Gastrocnemius medialis (tissue), 4 donors: Measurements from ENCODE around the gene NTNG1. TPM values are rescaled to one million over a fixed set of nuclear protein-coding genes. Genes with fewer than 3 reads are reported as not detected.

ENCODE experiments used
- ATAC-seq, 2 donors: fragments of 150-250 bp; one replicate each; pipeline ENCODE4 v1.9.1; 2016
- DNase-seq, 2 donors: peaks; one replicate each; pipeline ENCODE4 v3.0.0-alpha.2; 2019
- H3K27ac ChIP-seq, 4 donors: fragments of 200-600 bp; sonication (generic); 1 replicate in 1 of 4; 2 replicates in 3 of 4; pipeline ENCODE4 v1.5.1; 2016 to 2018; ENCODE audit warnings: mild to moderate bottlenecking in 2 of 4, moderate library complexity in 1 of 4
- H3K27me3 ChIP-seq, 3 donors: fragments of 200-600 bp; sonication (generic) in 2 of 3; 1 replicate in 1 of 3; 2 replicates in 2 of 3; pipeline versions ENCODE4 v1.5.1 to v1.6.0; 2016 to 2019; ENCODE audit warnings: mild to moderate bottlenecking in 1 of 3, moderate library complexity in 1 of 3
- H3K36me3 ChIP-seq, 2 donors: fragments of 200-600 bp; sonication (generic) in 1 of 2; one replicate each; pipeline ENCODE4 v1.5.1; 2017 to 2018
- H3K4me1 ChIP-seq, 2 donors: fragments of 200-600 bp; sonication (generic) in 1 of 2; one replicate each; pipeline ENCODE4 v1.5.1; 2016 to 2017; ENCODE audit warnings: mild to moderate bottlenecking in 2 of 2
- H3K4me3 ChIP-seq, 4 donors: fragments of 200-600 bp; sonication (generic) in 3 of 4; 1 replicate in 1 of 4; 2 replicates in 3 of 4; pipeline ENCODE4 v1.5.1; 2016 to 2019; ENCODE audit warnings: mild to moderate bottlenecking in 2 of 4
- H3K9me3 ChIP-seq, 3 donors: fragments of 200-600 bp; sonication (generic) in 2 of 3; 1 replicate in 1 of 3; 2 replicates in 2 of 3; pipeline ENCODE4 v1.5.1; 2016 to 2019
- POLR2A ChIP-seq, 2 donors: fragments of 450-650 bp; IDR thresholded peaks; one replicate each; pipeline ENCODE4 v1.6.1; 2017; ENCODE audit warnings: antibody characterized with exemption in 2 of 2, mild to moderate bottlenecking in 2 of 2, moderate library complexity in 2 of 2
- in situ Hi-C, 4 donors: fragments of 200-750 bp; cut with MboI; loops; one replicate each; pipeline versions ENCODE4 v1.15.0 to v1.8.0; 2017; ENCODE audit warnings: low sequenced_read_pairs in 4 of 4
- intact Hi-C: fragments of 100-400 bp; cut with DNase I; formaldehyde crosslinking; loops from one replicate; pipeline ENCODE4 v1.15.1; 2023; ENCODE audit warnings: low total_unique reads
- total RNA-seq, 4 donors: library from RNA; depleted of rRNA; stranded (reverse); fragments of >200 nt; gene quantifications; one replicate each; pipeline versions ENCODE4 v1.1.0 to v1.2.3, GENCODE V29; 2016
- TF ChIP-seq, protein P1 (sequence below), 5 experiments: fragments of 450-650 bp in 3 of 5; fragments of 200-600 bp in 2 of 5; sonication (generic) in 2 of 5; IDR thresholded peaks in 4 of 5; conservative IDR thresholded peaks in 1 of 5; 1 replicate in 4 of 5; 2 replicates in 1 of 5; pipeline ENCODE4 v1.5.1; 2016 to 2019; ENCODE audit warnings: antibody characterized with exemption in 5 of 5, mild to moderate bottlenecking in 3 of 5, moderate library complexity in 3 of 5

NTNG1 gene
- total RNA-seq, 4 donors from 2014 or later, result not detected

DNA sequence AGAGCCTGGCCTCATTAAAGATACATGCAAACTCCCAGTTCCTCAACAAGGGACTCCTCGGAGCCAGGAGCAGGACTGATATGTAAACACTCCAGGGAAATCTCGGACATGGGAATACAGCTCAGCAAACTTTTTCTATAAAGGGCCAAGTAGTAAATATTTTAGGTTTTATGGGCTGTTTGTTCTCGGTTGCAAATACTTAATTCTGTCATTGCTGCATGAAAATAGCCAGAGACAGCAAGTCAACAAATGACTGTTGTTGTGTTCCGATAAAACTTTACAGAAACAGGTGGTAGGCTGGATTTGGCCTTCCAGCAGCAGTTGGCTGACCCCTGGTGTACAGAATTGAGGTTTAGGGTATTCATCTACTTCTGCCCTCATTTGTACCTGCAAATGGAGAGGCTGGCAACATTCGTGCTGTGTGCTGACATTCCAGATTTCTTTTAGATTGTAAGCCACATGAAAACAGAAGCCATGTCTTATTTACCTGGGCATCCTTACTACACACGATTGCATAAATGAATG is 360.3 kb downstream of the NTNG1 start:
- in situ Hi-C loops, result no loop called here
- H3K27ac ChIP-seq, result no peak overlapping the region
- H3K36me3 ChIP-seq, result no peaks in the 10 kb centered on the region
- no peak for DNase-seq
- no peaks in the 10 kb centered on the region for H3K4me1 ChIP-seq
- TF ChIP-seq POLR2A (IDR thresholded peaks at IDR 0.05), result no peak
- TF ChIP-seq, protein P1, sequence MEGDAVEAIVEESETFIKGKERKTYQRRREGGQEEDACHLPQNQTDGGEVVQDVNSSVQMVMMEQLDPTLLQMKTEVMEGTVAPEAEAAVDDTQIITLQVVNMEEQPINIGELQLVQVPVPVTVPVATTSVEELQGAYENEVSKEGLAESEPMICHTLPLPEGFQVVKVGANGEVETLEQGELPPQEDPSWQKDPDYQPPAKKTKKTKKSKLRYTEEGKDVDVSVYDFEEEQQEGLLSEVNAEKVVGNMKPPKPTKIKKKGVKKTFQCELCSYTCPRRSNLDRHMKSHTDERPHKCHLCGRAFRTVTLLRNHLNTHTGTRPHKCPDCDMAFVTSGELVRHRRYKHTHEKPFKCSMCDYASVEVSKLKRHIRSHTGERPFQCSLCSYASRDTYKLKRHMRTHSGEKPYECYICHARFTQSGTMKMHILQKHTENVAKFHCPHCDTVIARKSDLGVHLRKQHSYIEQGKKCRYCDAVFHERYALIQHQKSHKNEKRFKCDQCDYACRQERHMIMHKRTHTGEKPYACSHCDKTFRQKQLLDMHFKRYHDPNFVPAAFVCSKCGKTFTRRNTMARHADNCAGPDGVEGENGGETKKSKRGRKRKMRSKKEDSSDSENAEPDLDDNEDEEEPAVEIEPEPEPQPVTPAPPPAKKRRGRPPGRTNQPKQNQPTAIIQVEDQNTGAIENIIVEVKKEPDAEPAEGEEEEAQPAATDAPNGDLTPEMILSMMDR (IDR thresholded peaks at IDR 0.05 in 4 of 5, conservative IDR thresholded peaks at IDR 0.05 in 1 of 5), result no peak
- H3K27me3 ChIP-seq, result no peaks in the 10 kb centered on the region
- intact Hi-C loops, result no loop called here
- H3K9me3 ChIP-seq, result no peaks in the 10 kb centered on the region
- H3K4me3 ChIP-seq, result no peak overlapping the region
- no peak for ATAC-seq

DNA sequence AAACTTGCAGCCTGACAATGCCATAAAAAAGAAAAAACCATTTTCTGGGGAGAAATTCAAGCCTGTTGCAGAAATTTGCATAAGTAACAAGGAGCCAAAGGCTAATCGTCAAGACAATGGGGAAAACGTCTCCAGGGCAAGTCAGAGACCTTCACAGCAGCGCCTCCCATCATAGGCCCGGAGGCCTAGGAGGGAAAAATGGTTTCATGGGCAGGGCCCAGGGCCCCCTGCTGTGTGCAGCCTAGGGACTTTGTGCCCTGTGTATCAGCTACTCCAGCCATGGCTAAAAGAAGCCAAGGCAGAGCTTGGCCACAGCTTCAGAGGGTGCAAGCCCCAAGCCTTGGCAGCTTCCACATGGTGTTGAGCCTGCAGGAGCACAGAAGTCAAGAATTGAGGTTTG is 369.5 kb downstream of the NTNG1 start:
- TF ChIP-seq, protein P1 (IDR thresholded peaks at IDR 0.05 in 4 of 5, conservative IDR thresholded peaks at IDR 0.05 in 1 of 5), result no peak
- no peak for TF ChIP-seq POLR2A (IDR thresholded peaks at IDR 0.05)
- no peaks in the 10 kb centered on the region for H3K4me1 ChIP-seq
- H3K9me3 ChIP-seq, result no peaks in the 10 kb centered on the region
- no peaks in the 10 kb centered on the region for H3K36me3 ChIP-seq
- in situ Hi-C loops (no loop called here), intact Hi-C loops (no loop called here)
- no peak overlapping the region for H3K4me3 ChIP-seq
- no peaks in the 10 kb centered on the region for H3K27me3 ChIP-seq
- no peak for ATAC-seq
- DNase-seq, result no peak
- H3K27ac ChIP-seq, result no peak overlapping the region

DNA sequence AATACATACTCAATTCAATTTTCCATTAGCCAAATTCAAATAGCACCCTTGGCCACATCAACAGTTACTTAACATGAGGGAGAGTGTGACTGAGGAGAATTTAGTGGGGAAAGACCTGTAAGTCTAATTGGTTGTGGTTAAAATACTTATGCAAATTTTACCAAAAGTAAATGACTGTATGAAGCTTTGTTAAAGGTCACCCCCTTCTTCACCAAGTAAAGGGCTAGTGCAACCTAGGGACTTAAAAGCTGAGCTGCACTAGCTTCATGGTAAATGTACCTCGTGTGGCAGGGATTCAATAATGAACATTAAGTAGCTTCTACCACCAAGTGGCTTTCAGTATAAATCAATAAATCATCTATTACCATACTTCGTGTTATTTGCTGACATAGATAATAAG is 372.0 kb downstream of the NTNG1 start:
- DNase-seq (no peak), ATAC-seq (no peak)
- in situ Hi-C loops (no loop called here), intact Hi-C loops (no loop called here)
- Histone ChIP-seq H3K4me1 (no peaks in the 10 kb centered on the region), H3K9me3 (no peaks in the 10 kb centered on the region), H3K27ac (no peak overlapping the region), H3K4me3 (no peak overlapping the region), H3K36me3 (no peaks in the 10 kb centered on the region), H3K27me3 (no peaks in the 10 kb centered on the region)
- no peak for TF ChIP-seq POLR2A (IDR thresholded peaks at IDR 0.05)
- TF ChIP-seq, protein P1 (IDR thresholded peaks at IDR 0.05 in 4 of 5, conservative IDR thresholded peaks at IDR 0.05 in 1 of 5), result no peak

DNA sequence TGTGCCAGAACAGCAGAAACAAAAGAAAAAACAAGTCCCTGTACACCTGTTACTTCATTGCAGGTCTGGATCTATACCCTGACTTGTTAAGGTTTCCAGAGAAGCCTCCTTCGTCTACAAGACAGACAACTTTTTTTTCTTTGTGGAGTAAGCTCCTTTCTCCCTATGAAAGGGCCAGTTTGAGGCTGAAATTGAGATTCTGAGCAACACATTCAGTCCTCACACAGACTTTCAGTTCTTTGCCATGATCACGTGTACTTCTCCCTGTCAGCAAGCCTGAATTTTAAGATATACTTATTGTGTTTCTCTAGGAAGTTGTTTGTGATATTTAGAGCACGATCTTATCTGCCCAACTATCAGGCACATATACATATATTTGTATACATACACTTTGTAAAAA is 374.0 kb downstream of the NTNG1 start:
- no peak for DNase-seq
- Histone ChIP-seq H3K36me3 (no peaks in the 10 kb centered on the region), H3K4me1 (no peaks in the 10 kb centered on the region), H3K27me3 (no peaks in the 10 kb centered on the region), H3K4me3 (no peak overlapping the region), H3K27ac (no peak overlapping the region), H3K9me3 (no peaks in the 10 kb centered on the region)
- no peak for ATAC-seq
- intact Hi-C loops, result no loop called here
- in situ Hi-C loops, result no loop called here
- no peak for TF ChIP-seq POLR2A (IDR thresholded peaks at IDR 0.05)
- TF ChIP-seq, protein P1 (IDR thresholded peaks at IDR 0.05 in 4 of 5, conservative IDR thresholded peaks at IDR 0.05 in 1 of 5), result no peak

DNA sequence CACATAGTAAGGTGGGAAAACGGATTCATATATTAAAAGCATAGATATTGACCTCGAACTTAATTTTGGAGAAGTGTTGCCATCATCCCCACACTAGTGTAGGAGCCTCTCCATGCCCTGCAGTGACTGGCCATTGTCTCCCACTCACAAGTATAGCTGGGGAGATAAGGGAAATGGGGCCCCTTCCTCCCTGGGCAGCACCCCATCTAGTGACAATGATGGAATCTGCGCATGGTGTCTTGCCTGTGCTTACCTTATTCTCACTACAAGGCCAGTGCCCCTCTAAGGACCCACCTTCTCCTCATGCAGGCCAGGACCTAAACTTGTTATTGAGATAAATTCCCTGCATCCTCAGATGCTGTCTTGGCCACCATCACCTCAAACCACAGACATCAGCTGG is 374.9 kb downstream of the NTNG1 start:
- intact Hi-C loops (no loop called here), in situ Hi-C loops (no loop called here)
- no peaks in the 10 kb centered on the region for H3K9me3 ChIP-seq
- no peaks in the 10 kb centered on the region for H3K4me1 ChIP-seq
- DNase-seq (no peak), ATAC-seq (no peak)
- H3K27me3 ChIP-seq, result no peaks in the 10 kb centered on the region
- no peak for TF ChIP-seq POLR2A (IDR thresholded peaks at IDR 0.05)
- TF ChIP-seq, protein P1 (IDR thresholded peaks at IDR 0.05 in 4 of 5, conservative IDR thresholded peaks at IDR 0.05 in 1 of 5), result no peak
- H3K27ac ChIP-seq, result no peak overlapping the region
- no peak overlapping the region for H3K4me3 ChIP-seq
- no peaks in the 10 kb centered on the region for H3K36me3 ChIP-seq
